Right lobe of liver (tissue), 4 donors: Measurements from ENCODE around the gene PTPN3.

Experiments used
- POLR2A ChIP-seq: fragments of 450-650 bp; IDR thresholded peaks from one replicate; pipeline ENCODE4 v1.6.1; 2017; ENCODE audit warnings: antibody characterized with exemption, mild to moderate bottlenecking
- TF ChIP-seq, protein P1 (sequence below), 4 donors: fragments of 200-600 bp in 3 of 4; fragments of 450-650 bp in 1 of 4; IDR thresholded peaks; one replicate each; pipeline versions ENCODE4 v1.5.1 to v1.8.0; 2016 to 2022; ENCODE audit warnings: antibody characterized with exemption in 4 of 4, mild to moderate bottlenecking in 2 of 4
- donor health status: DM: no; HTN: no; CAD: no.
- donor health status: DM: no; HTN: no; CAD: no.
- donor health status: DM: no; HTN: yes; CAD: no.

DNA sequence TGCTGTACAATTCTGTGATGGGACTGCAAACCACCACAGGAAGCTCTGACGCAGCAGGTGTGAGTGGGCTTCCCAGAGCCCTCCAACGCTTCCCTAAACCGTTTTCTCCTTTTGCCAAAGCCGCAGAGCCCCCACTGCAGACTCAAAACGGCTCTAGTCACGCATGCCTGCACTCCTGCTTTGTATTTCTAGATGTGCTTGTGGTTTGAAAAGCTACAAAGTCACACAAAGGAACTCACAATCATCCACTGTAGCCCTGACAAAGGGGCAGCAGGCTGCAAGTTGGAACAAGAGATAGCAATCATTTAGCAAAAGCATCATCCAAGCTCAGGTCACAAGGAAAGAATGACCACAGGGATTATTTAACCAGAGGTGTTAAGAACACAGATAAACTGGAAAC is 79.3 kb downstream of the PTPN3 start:
- TF ChIP-seq, protein P1, sequence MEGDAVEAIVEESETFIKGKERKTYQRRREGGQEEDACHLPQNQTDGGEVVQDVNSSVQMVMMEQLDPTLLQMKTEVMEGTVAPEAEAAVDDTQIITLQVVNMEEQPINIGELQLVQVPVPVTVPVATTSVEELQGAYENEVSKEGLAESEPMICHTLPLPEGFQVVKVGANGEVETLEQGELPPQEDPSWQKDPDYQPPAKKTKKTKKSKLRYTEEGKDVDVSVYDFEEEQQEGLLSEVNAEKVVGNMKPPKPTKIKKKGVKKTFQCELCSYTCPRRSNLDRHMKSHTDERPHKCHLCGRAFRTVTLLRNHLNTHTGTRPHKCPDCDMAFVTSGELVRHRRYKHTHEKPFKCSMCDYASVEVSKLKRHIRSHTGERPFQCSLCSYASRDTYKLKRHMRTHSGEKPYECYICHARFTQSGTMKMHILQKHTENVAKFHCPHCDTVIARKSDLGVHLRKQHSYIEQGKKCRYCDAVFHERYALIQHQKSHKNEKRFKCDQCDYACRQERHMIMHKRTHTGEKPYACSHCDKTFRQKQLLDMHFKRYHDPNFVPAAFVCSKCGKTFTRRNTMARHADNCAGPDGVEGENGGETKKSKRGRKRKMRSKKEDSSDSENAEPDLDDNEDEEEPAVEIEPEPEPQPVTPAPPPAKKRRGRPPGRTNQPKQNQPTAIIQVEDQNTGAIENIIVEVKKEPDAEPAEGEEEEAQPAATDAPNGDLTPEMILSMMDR (IDR thresholded peaks at IDR 0.05), result no peak
- no peak for TF ChIP-seq POLR2A
